HepG2 (cell line): ENCODE results near the gene ATRIP. TPM values are rescaled to one million over a fixed set of nuclear protein-coding genes. Genes with fewer than 3 reads are reported as not detected.

Source experiments
- ATM ChIP-seq: fragments of 450-650 bp; IDR thresholded peaks from 2 replicates; pipeline ENCODE4 v1.7.1; 2017; ENCODE audit warnings: mild to moderate bottlenecking, borderline replicate concordance
- DNMT1 ChIP-seq: sonication (generic); formaldehyde crosslinking; IDR thresholded peaks from 2 replicates; pipeline ENCODE4 v1.5.1; 2020; ENCODE audit warnings: mild to moderate bottlenecking, missing genetic modification reagents
- ETS1 ChIP-seq: sonication (generic); formaldehyde crosslinking; IDR thresholded peaks from 2 replicates; pipeline ENCODE4 v1.4.0; 2020; ENCODE audit warnings: missing genetic modification reagents
- JARID2 ChIP-seq: sonication (generic); formaldehyde crosslinking; IDR thresholded peaks from 2 replicates; pipeline ENCODE4 v1.8.1; 2023; ENCODE audit warnings: missing genetic modification reagents, inconsistent platforms; ENCODE audit not compliant: insufficient replicate concordance
- KDM4B ChIP-seq: sonication (generic); formaldehyde crosslinking; IDR thresholded peaks from 2 replicates; pipeline ENCODE4 v1.4.0; 2020; ENCODE audit warnings: missing genetic modification reagents
- PRMT3 ChIP-seq: sonication (generic); formaldehyde crosslinking; IDR thresholded peaks from 2 replicates; pipeline ENCODE4 v1.8.1; 2022; ENCODE audit warnings: low read depth, mild to moderate bottlenecking, moderate library complexity, missing genetic modification reagents, borderline replicate concordance
- RCOR2 ChIP-seq: IDR thresholded peaks from 2 replicates; pipeline ENCODE4 v1.6.1; 2016; ENCODE audit warnings: missing biosample characterization, missing genetic modification reagents
- REL ChIP-seq: sonication (generic); formaldehyde crosslinking; conservative IDR thresholded peaks from 2 replicates; pipeline ENCODE4 v1.8.0; 2022; ENCODE audit warnings: mild to moderate bottlenecking, missing genetic modification reagents, moderate library complexity
- SKI ChIP-seq: fragments of 450-650 bp; IDR thresholded peaks from one replicate; pipeline ENCODE4 v1.6.1; 2018; ENCODE audit warnings: mild to moderate bottlenecking; ENCODE audit not compliant: partially characterized antibody
- SP2 ChIP-seq: sonication (generic); formaldehyde crosslinking; IDR thresholded peaks from 2 replicates; pipeline ENCODE4 v1.5.1; 2020; ENCODE audit warnings: mild to moderate bottlenecking, missing genetic modification reagents
- TCF7 ChIP-seq: sonication (generic); IDR thresholded peaks from 2 replicates; pipeline ENCODE4 v1.6.1; 2016; ENCODE audit warnings: antibody characterized with exemption, low read depth
- TEAD3 ChIP-seq: optimal IDR thresholded peaks from 2 replicates; pipeline ENCODE3; 2016; ENCODE audit warnings: borderline replicate concordance
- THAP8 ChIP-seq: sonication (generic); formaldehyde crosslinking; IDR thresholded peaks from 2 replicates; pipeline ENCODE4 v1.5.1; 2020; ENCODE audit warnings: missing genetic modification reagents, mild to moderate bottlenecking, borderline replicate concordance
- ZC3H13 ChIP-seq: sonication (generic); formaldehyde crosslinking; IDR thresholded peaks from 2 replicates; pipeline ENCODE4 v1.8.1; 2023; ENCODE audit warnings: mild to moderate bottlenecking, missing genetic modification reagents, moderate library complexity
- ZNF207 ChIP-seq: fragments of 450-650 bp; IDR thresholded peaks from 2 replicates; pipeline ENCODE4 v1.6.1; 2016; ENCODE audit warnings: antibody characterized with exemption, borderline replicate concordance
- ZNF562 ChIP-seq: sonication (generic); formaldehyde crosslinking; IDR thresholded peaks from 2 replicates; pipeline ENCODE4 v1.8.0; 2022; ENCODE audit warnings: missing genetic modification reagents, borderline replicate concordance
- ZNF652 ChIP-seq: IDR thresholded peaks from 2 replicates; pipeline ENCODE4 v1.6.1; 2016; ENCODE audit warnings: low read depth, borderline replicate concordance
- ZNF710 ChIP-seq: sonication (generic); formaldehyde crosslinking; IDR thresholded peaks from 2 replicates; pipeline ENCODE4 v1.5.0; 2020; ENCODE audit warnings: mild to moderate bottlenecking, missing genetic modification reagents, borderline replicate concordance
- ZNF720 ChIP-seq: sonication (generic); formaldehyde crosslinking; IDR thresholded peaks from 2 replicates; pipeline ENCODE4 v1.4.0; 2020; ENCODE audit warnings: missing genetic modification reagents
- ZNF724P ChIP-seq: sonication (generic); formaldehyde crosslinking; IDR thresholded peaks from 2 replicates; pipeline ENCODE4 v1.8.0; 2022; ENCODE audit warnings: missing genetic modification reagents, borderline replicate concordance
- polyA plus RNA-seq, 8 experiments: library from polyadenylated mRNA; depleted of rRNA in 3 of 8; stranded (reverse) in 7 of 8; unstranded in 1 of 8; fragments of >200 nt; fragmentation: Illumina TruSeq in 4 of 8; extraction: Trizol in 4 of 8; gene quantifications; 2 replicates each; pipeline versions ENCODE4 v1.2.1 to v1.2.3, GENCODE V29; 2011 to 2016; ENCODE audit warnings: low read depth in 4 of 8, missing spikeins in 1 of 8, mixed read lengths in 1 of 8; ENCODE audit not compliant: insufficient read depth in 1 of 8
- total RNA-seq, 5 experiments: library from RNA; depleted of rRNA; stranded (reverse); fragments of >200 nt; fragmentation: Illumina TruSeq; extraction: Trizol; gene quantifications; 2 replicates each; pipeline ENCODE4 v1.2.3, GENCODE V29; 2016; ENCODE audit warnings: low read depth in 1 of 5
- TF ChIP-seq, protein P1 (sequence below): sonication (generic); formaldehyde crosslinking; IDR thresholded peaks from 2 replicates; pipeline ENCODE4 v1.8.1; 2023; ENCODE audit warnings: mild to moderate bottlenecking, inconsistent platforms, moderate library complexity, missing genetic modification reagents, borderline replicate concordance
- TF ChIP-seq, protein P2 (sequence below): sonication (generic); formaldehyde crosslinking; IDR thresholded peaks from 2 replicates; pipeline ENCODE4 v1.5.1; 2020; ENCODE audit warnings: missing genetic modification reagents, mild to moderate bottlenecking, borderline replicate concordance
- TF ChIP-seq, protein P3 (sequence below): sonication (generic); formaldehyde crosslinking; IDR thresholded peaks from 2 replicates; pipeline ENCODE4 v1.9.0; 2021; ENCODE audit warnings: missing genetic modification reagents, mild to moderate bottlenecking, borderline replicate concordance

The ATRIP gene
- total and polyA plus RNA-seq, 2 of the 13 experiments (the other 11 are each of a cell fraction or from before 2014, with no cell fraction given), result 5.1 to 12.5 TPM

DNA sequence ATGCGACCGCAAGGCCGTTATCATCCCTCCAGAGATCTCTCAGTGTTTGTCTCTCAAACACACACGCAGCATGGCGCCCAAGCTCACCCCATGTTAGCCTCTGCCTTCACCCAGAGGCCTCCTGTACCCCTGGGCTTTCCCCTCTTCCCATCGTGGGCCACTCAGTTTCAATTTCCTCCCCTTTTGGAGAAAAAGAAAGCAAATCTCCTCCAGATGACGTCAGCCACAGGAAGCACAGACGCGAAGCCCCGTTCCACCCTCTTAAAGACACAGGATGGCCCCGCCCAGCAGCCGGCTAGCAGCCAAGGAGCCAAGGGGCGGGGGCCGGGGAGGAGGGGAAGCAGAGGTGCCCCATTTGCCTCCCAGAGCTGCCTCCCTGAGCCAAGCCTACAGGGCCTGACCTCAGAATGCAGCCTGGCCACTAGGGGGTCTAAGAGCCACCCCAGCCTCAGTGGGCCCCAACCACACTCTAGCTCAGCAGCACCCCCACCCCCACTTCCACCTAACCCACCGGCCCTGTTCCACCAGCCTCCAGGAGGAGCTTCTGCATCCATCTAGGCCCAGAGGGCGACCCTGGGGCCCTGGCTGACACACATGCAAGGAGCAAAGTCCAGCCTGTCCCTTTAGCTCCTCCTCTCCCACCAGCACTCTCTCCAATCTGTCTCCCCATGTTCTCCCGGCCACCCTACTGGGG lies 26.5 kb downstream of the ATRIP start (continued):
- TF ChIP-seq, protein P1, sequence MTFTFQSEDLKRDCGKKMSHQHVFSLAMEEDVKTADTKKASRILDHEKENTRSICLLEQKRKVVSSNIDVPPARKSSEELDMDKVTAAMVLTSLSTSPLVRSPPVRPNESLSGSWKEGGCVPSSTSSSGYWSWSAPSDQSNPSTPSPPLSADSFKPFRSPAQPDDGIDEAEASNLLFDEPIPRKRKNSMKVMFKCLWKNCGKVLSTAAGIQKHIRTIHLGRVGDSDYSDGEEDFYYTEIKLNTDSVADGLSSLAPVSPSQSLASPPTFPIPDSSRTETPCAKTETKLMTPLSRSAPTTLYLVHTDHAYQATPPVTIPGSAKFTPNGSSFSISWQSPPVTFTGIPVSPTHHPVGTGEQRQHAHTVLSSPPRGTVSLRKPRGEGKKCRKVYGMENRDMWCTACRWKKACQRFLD (CRISPR knock-in tag), result peak; percentile 20; the same call in 1 of the 2 replicates
- TF ChIP-seq REL (no peak), DNMT1 (no peak), THAP8 (CRISPR knock-in tag) (no peak), ZNF652 (0 out of 2 replicates have a peak, but pooled peaks have one; percentile 27), ETS1 (CRISPR knock-in tag) (no peak), ZNF562 (CRISPR knock-in tag) (no peak), PRMT3 (no peak), KDM4B (CRISPR knock-in tag) (no peak; the same call in 1 of the 2 replicates), ZNF724P (CRISPR knock-in tag) (0 out of 2 replicates have a peak, but pooled peaks have one; percentile 43), ZNF207 (no peak), SP2 (no peak), ZNF720 (CRISPR knock-in tag) (no peak), ZNF710 (CRISPR knock-in tag) (peak; percentile 22; the same call in 1 of the 2 replicates), RCOR2 (peak; percentile 31; the same call in 1 of the 2 replicates), ZC3H13 (no peak), SKI (peak; percentile 44), TCF7 (no peak), TEAD3 (peak; percentile 41), ATM (no peak), JARID2 (CRISPR knock-in tag) (no peak)
- TF ChIP-seq, protein P2, sequence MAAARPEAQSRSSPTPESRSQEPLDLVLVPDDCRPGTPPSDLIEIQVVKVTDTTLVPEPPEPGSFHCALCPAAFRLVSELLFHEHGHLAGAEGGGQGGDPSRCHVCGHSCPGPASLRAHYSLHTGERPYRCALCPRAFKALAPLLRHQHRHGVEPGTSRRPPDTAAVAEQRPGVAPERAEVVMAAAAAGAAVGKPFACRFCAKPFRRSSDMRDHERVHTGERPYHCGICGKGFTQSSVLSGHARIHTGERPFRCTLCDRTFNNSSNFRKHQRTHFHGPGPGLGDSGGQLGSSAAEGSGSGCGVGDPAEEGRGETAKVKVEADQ (CRISPR knock-in tag), result peak; percentile 88; the same call in 1 of the 2 replicates
- TF ChIP-seq, protein P3, sequence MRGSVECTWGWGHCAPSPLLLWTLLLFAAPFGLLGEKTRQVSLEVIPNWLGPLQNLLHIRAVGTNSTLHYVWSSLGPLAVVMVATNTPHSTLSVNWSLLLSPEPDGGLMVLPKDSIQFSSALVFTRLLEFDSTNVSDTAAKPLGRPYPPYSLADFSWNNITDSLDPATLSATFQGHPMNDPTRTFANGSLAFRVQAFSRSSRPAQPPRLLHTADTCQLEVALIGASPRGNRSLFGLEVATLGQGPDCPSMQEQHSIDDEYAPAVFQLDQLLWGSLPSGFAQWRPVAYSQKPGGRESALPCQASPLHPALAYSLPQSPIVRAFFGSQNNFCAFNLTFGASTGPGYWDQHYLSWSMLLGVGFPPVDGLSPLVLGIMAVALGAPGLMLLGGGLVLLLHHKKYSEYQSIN (CRISPR knock-in tag), result no peak
